ENCODE measurements around the gene TMEM145.
"Not testable (repeated sequence)": the region's sequence is repeated elsewhere in the genome, so short reads cannot be mapped to it uniquely, and the experiment has no call there.

The TMEM145 gene

DNA sequence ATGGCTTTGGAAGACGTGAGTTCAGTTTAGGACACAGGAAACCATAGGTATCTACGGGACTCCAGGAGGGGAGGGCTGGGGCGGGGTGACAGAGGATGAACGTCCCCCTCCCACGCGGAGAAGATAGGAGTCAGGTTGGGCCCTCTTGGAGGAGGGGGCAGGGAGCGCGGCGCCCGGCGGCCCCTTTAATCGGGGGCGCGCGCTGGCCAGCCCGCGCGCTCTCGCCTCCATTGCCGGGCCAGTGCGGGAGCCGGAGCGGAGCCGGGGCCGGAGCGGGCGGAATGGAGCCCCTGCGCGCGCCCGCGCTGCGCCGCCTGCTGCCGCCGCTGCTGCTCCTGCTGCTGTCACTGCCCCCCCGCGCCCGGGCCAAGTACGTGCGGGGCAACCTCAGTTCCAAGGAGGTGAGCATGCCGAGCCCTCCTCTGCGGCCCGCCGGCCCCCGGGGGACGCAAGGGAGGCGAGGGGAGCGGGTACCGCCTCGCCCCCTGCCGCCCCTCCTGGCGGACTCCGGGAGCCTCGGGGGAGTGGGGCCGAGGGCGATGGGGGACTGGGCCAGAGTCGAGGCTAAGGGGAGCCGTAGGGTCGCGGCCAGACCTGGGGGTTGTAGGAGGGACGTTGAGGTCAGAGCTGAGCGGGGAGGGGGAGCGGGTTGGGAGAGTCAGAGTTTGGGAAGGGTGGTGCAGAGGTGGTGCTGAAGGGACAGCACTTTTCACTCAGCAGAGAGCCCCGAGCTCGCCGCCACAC is at the start of gene TMEM145:
TMEM145 (plus strand) TSS at position 214 of the 744 bp plus-strand sequence; CDS start at position 282, 68 bp downstream.
- DNase-seq, result peak in 1 of 2 experiments; percentile 18

DNA sequence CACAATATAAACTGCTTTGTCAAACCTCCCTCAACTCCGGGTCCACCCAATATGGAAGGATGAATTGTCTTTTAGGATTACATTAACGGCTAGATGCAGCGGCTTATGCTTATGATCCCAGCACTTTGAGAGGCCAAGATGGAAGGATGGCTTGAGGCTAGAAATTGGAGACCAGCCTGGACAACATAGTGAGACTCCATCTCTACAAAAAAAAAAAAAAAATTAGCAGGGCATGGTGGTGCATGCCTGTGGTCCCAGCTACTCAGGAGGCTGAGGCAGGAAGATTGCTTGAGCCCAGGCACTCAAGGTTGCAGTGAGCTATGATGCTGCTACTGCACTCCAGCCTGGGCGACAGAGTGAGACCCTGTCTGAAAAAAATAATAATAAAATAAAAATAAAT is 47.0 kb upstream of the TMEM145 start:
- DNase-seq, result not testable (repeated sequence)

DNA sequence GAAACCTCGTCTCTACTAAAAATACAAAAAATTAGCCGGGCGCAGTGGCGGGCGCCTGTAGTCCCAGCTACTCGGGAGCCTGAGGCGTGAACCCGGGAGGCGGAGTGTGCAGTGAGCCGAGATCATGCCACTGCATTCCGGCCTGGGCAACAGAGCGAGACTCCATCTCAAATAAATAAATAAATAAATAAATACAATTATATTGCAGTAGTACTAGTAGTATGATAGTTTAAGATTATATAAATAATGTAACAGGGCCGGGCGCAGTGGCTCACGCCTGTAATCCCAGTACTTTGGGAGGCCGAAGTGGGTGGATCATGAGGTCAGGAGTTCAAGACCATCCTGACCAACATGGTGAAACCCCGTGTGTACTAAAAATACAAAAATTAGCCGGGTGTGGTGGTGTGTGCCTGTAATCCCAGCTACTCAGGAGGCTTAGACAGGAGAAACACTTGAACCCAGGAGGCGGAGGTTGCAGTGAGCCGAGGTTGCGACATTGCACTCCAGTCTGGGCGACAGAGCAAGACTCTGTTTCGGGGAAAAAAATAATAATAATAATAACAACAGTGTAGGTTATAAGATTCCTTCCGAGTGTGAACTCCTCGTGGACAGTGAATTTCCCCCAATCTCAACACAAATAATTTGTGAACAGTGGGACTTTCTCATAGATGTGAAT is 46.0 kb upstream of the TMEM145 start:
- not testable (repeated sequence) for DNase-seq

DNA sequence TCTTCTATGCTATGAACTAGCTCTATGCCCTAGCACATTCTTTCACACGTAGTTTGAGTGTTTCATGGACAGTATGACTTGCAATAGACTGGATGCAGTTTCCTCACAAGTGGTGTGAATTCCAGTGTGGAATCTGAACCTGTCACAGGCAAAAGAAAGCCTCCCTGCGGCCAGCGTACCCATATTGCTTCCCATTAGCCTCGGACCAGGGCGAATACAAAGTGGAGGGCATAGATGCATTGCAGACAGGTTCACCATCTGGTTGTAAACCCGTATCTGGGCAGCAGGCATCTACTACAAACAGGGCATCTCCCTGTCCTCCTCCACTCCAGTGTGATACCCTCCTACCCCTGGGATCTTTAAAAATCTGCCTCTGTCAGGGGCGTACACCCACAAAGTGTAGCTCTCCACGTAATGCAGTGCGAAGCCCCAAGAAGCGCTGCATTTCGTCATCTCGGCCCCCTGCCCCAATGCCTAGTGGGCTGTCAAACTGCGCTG is 45.4 kb upstream of the TMEM145 start:
- no peak for DNase-seq

DNA sequence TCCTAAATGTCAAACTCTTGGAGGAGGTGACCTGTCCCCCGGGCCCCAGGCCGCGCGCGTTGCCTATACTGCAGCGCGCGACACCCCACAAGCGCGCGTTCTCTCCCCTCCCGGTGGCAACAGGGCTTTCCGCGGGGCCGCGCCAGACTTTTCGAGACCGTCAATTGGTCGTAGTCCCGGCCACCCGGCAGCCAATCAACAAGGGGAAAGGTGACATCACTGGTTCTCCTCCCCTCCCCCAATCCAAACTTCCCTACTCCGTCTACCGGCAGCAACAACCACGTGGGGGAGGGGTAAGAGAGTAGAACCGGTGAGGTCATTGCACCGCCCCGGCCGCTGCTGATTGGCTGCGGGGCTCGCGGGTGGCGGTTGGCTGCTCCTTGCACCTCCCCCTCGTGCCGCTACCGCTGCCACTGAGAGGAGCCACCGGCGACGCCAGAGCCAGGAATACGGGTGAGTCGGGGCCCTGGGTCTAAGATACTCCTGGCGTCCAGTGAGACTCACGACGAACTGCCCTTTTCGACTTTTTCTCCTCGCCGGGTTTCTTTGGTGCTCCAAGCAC is 44.9 kb upstream of the TMEM145 start:
- peak; percentile 99 for DNase-seq

DNA sequence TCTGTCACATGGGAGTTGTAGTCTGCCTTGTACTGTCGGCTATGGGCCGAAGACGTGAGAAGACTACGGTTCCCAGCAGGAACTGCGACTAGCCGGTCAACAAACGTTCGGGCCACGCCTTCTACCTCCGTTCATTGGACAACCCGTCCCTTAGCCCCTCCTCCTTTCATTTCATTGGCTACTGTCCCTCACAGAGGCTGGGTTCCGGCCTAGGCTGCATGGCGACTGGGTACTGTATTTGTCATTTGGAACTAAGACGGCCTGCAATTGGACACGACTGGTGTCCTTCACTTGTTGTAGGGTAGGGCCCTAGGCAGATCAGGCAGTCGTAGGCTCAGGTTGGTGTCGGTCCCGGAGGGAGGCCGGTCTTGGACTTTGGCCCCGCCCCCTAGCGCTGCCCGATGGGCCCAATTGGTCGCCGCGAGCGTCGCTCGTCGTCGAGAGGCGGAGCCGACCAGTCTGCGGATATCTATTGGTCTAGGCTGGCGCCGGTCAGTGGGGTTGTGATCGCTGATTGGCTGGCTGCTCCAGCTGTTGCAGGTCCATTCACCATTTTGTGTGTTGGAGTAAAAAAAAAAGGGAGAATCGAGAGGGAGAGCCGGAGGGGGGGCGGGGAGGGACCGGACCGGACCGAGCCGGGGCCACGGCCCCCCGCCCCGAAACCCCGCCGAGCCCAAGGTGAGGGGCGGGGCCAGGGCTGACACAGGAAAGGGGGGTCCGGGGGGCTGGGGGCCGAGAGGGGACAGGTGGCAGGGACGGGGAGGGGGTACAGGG is 44.2 kb upstream of the TMEM145 start, which contains the start of gene CIC:
CIC (plus strand) TSS at position 549 of the 774 bp plus-strand sequence. CDS start 2,532 bp downstream, outside the sequence.
- DNase-seq, result peak; percentile 100

DNA sequence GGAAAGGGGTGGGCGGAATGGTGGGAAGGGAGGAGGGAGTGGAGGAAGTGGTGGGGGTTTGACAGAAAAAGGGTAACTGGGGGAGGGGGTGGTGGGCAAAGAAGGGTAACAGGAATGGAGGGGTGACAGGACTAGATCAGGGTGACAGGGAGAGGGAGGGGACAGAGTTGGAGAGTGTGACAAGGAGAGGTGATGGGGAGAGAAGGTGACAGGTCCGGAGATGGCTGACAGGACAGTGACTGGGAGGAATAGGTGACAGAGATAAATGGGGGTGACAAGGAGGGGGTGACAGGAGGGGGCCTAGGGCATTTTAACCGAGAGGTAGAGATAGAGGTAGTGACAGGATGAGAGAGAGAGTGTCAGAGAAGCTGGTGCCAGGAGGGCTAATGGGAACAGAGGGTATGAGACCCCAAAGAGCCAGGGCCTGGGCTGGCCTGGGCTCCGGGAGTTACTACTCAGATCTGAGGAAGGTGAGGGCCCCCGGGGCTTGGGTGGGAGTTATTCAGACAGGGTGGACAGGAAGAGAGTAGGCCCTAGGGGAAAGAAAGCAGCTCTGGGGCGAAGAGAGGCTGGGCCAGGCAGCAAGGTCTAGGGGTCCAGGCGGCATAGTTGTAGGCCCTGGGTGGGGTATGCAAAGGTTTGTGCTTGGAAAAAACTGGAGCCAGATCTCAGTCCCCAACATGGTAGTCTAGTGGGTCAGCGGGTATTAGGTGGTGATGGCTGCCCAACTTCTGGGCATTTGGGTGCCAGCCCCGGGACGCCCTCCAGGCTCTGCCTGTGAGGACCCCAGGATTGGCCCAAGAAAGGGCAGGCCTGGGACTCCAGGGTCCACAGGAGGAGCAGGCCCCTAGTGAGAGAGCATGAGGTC is 43.4 kb upstream of the TMEM145 start:
- no peak for DNase-seq

DNA sequence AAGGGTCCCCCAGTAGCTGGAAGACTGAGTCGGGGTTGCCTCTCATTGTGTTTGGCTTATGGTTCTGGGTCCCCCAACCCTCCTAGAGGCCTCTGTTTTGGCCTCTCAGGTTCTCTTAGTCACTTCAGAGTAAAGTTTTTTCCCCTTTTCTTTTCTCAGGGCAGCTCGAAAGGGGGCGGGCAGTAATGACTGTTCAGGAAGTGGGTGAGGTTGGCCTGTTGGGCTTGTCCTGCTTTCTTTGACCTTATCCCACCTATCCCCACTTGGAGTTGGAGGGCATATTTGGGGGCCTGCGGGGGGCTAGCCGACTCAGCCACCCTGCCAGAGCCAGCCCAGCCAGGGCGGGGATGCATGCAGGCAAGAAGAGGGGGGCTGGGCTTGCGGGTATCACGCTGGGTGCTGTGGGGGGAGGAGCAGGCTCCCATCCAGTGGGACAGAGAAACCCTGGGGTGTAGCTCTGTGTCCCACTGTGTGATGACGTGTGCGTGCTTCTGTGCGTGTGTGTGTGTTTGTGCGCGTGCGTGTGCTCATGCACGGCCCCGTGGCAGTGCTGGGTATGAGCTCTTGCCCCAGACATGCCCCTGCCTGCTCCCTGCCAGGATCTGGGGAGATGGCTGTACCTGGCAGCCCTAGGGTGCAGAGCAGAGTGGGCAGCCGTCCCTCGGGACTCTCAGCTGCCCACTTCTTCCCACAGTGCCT is 42.6 kb upstream of the TMEM145 start:
- DNase-seq, result no peak

DNA sequence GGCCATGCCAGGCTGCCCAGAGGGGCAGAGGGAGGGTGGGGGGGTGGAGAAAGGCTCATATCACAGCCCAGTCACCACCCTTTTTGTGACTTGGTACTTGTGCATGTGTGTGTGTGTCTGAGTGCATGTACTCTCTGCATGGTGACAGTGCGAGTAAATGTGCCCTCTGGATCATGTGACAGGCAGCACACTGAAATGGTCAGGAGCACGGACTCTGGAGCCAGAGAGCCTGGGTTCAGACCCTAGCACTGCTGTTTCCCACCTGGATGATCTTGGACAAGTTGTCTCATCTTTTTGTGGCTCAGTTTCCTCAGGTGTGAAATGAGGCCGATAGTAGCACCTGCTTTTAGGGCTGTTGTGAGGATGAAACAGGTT is 42.1 kb upstream of the TMEM145 start:
- no peak for DNase-seq

DNA sequence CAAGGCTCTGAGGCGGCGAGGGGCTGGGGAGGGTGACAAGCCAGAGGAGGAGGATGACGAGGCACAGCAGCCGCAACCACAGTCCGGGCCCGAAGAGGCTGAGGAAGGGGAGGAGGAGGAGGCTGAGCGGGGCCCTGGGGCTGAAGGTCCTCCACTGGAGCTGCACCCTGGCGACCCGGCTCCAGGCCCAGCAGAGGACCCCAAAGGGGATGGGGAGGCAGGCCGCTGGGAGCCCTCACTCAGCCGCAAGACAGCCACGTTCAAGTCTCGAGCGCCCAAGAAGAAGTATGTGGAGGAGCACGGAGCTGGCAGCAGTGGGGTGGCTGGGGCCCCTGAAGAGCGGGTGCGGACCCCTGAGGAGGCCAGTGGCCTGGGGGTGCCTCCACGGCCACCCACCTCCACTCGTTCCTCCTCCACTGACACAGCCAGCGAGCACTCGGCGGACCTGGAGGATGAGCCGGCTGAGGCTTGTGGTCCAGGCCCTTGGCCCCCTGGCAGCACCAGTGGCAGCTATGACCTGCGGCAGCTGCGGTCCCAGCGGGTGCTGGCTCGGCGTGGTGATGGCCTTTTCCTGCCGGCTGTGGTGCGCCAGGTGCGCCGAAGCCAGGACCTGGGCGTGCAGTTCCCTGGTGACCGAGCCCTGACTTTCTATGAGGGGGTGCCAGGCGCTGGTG is 41.1 kb upstream of the TMEM145 start:
- DNase-seq, result no peak

DNA sequence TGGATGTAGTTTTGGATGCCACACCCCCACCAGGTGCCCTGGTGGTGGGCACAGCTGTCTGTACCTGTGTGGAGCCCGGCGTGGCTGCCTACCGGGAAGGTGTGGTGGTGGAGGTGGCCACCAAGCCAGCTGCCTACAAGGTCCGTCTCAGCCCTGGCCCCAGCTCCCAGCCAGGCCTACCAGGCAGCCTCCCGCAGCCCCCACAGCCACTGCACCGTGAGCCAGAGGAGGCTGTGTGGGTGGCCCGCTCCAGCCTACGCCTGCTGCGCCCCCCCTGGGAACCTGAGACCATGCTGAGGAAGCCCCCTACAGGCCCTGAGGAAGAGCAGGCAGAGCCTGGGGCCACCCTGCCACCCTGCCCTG is 40.6 kb upstream of the TMEM145 start:
- no peak for DNase-seq

DNA sequence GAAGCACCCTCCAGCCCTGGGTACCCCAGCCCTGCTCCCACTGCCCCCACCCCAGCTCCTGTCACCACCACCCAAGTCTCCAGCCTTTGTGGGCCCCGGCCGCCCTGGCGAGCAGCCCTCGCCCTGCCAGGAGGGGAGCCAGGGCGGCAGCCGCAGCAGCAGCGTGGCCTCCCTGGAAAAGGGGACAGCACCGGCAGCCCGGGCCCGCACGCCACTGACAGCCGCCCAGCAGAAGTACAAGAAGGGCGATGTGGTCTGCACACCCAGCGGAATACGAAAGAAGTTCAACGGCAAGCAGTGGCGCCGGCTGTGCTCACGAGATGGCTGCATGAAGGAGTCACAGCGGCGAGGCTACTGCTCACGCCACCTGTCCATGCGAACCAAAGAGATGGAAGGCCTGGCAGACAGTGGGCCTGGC is 40.1 kb upstream of the TMEM145 start:
- no peak for DNase-seq

DNA sequence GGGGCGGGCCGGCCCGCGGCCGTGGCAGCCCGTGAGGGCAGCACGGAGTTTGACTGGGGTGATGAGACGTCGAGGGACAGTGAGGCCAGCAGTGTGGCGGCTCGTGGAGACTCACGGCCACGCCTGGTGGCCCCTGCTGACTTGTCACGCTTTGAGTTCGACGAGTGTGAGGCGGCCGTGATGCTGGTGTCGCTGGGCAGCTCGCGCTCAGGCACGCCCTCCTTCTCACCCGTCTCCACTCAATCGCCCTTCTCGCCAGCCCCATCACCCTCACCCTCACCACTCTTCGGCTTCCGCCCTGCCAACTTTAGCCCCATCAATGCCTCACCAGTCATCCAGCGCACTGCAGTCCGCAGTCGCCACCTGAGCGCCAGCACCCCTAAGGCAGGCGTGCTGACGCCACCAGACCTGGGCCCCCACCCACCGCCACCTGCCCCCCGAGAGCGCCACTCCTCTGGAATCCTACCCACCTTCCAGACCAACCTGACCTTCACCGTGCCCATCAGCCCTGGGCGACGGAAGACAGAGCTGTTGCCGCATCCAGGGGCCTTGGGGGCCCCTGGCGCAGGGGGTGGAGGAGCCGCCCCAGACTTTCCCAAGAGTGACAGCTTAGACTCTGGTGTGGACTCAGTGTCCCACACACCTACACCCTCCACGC is 39.6 kb upstream of the TMEM145 start:
- no peak for DNase-seq

DNA sequence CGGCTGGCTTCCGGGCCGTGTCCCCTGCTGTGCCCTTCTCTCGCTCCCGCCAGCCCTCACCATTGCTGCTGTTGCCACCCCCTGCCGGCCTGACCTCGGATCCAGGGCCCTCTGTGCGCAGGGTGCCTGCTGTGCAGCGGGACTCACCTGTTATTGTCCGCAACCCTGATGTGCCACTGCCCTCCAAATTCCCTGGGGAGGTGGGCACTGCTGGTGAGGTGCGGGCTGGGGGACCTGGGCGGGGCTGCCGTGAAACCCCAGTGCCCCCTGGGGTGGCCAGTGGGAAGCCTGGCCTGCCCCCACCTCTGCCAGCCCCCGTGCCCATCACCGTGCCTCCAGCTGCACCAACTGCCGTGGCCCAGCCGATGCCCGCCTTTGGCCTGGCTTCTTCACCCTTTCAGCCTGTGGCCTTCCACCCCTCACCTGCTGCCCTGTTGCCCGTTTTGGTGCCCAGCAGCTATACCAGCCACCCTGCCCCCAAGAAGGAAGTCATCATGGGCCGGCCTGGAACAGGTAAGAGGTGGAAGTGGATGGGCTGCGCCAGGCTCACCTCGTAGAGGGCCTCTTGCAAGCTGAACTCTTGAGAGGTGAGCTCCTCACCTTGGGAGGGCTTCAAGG is 38.9 kb upstream of the TMEM145 start:
- no peak for DNase-seq

DNA sequence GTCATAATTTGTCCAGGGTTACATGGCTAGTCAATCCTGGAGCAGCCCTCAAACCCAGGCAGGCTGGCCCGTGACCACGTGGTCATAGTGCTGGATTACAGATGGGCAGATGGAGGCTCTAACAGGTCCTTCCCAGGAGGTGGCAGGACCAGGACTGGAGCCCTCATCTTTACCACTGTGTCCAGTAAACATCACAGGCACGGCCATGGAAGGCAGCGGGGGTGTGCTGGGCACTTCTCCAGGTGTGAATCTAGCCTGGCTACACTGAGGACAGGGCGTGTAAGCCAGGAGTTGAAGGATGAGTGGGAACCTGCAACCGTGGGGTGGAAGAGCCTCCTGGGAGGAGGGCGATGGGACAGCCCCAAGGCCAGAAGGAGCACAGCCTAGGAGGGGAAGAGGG is 38.0 kb upstream of the TMEM145 start:
- DNase-seq, result peak in 1 of 2 experiments; percentile 41

DNA sequence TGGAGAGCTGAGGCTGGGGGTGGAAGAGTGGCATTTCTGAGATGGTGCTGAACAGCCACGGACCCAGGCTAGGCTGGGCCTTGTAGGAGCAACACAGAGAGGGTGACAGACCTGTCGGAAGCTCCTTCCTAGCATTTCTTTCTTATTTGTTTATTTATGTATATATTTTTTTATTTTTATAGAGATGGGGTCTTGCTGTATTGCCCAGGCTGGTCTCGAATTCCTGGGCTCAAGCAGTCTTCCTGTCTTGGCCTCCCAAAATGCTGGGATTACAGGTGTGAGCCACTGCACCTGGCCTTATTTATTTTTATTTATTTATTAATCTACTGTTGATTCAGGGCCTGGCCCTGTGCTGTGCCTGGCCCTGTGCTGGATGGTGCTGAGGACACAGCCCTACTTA is 37.6 kb upstream of the TMEM145 start:
- no peak for DNase-seq

DNA sequence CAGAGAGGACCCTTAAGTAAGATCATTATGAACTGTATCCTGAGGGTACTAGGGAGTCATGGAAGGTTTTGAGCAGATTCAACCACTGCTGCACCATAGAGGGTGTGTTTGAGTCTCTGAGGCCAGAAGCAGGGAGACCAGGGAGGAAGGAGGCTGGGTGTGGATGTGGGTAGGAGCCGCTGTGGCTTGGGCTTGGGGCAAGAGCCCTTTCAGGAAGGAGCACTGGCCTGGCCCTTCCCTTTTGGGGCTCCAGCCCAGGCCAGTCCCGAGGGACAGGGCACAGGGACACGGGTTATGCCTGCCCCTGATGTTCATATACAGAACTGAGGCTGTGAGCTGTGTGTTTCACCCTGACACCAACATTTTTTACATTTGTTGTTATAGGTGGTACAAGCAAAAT is 36.8 kb upstream of the TMEM145 start:
- no peak for DNase-seq

DNA sequence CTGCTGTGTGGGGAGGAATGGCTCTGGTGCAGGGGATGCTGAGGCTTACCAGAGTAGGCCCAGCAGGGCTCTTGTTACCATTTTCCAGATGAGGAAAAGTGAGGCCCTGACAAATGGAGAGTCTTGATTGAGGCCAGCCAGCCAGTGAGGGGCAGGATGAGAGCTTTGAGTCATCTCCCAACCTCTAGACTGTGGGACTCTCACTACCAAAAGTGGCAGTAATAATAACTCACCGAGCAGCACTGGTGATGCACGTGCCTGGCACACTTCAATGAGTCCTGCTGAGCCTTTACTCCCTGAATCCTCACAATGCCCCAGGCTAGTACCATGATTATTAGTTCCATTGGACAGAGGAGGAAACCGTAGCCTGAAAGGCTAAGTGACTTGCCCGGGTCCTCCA is 36.3 kb upstream of the TMEM145 start:
- no peak for DNase-seq

DNA sequence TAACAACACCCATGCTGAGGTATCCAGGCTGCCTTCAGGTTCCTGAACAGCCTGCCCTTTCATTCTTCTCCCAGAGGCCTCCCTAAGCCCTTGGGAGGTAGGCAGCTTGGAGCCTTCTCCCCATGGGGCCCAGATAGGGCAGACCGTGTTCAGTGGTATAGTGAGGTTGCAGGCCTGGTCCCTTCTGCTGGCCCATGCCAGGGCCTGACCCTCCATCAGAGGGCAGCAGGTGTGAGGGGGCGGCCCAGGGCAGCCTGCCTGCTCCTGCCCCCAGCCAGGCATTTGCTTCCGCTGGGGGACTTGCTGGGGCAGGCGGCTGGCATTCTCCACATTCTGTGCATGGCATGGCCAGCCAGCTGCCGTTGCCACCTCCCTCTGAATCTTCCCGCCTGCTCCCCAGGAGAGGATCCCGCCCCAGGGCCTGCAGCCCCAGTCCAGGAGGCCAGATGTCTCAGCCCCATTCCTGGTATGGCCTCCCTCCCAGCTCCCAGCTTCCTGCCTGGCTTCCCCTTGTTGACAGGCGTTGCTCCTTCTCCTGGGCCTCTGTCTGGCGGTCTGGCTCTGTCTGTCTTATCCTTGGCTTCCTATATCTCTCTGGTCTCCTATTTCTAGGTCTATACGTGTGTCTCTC is 35.2 kb upstream of the TMEM145 start:
- no peak for DNase-seq

All from cerebellar nuclear complex (tissue), 1 donor.